ENCODE data around the gene RBM15B. TPM values are rescaled to one million over a fixed set of nuclear protein-coding genes. Genes with fewer than 3 reads are reported as not detected.

Gene RBM15B
- total RNA-seq, 1 donor from 2014 or later: 75.8 TPM

DNA sequence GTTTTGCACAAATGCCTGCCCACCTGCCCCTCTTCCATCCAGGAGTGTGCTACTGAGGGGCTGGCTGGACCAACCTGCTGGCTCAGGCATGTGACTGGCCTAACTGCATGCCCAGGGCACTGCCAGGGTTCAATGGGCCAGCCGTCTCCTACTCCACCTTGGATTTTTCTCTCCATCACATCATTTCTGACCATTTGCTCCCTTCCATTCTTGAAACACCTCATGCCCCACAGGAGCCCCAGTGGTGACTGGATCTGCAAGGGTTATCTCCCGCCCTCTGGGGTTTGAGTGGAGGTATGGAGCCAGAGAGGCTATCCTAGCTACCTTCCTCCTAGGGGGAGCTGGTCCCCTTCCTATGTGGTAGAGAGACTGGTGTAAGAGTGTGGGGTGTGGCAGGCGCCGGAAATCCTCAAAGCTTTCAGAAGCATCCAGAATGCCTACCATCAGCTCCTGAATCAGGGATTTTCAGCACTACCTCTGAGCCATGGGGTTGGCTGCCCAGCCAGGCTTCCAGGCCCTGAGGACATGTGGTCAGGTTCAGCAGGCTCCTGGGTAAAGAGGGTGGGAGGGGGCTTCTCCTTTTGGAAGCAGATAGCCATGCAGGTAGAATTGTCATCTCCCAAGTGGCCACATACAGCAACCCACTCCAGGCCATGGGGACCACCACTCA is 8.9 kb upstream of the RBM15B start:
- Mint-ChIP-seq H3K9me3 (ENCODE audit: low read depth) (no peaks in the 10 kb centered on the region), H3K27me3 (no peaks in the 10 kb centered on the region), H3K4me1 (ENCODE audit: low read depth) (peaks cover 19% of the 10 kb centered on the region), H3K27ac (no peak overlapping the region), H3K36me3 (ENCODE audit: insufficient read depth) (peaks cover 3% of the 10 kb centered on the region), H3K4me3 (ENCODE audit: low read depth) (no peak overlapping the region)
- DNase-seq (ENCODE audit: low spot score, unreplicated experiment): no peak
- TF ChIP-seq, protein P1, sequence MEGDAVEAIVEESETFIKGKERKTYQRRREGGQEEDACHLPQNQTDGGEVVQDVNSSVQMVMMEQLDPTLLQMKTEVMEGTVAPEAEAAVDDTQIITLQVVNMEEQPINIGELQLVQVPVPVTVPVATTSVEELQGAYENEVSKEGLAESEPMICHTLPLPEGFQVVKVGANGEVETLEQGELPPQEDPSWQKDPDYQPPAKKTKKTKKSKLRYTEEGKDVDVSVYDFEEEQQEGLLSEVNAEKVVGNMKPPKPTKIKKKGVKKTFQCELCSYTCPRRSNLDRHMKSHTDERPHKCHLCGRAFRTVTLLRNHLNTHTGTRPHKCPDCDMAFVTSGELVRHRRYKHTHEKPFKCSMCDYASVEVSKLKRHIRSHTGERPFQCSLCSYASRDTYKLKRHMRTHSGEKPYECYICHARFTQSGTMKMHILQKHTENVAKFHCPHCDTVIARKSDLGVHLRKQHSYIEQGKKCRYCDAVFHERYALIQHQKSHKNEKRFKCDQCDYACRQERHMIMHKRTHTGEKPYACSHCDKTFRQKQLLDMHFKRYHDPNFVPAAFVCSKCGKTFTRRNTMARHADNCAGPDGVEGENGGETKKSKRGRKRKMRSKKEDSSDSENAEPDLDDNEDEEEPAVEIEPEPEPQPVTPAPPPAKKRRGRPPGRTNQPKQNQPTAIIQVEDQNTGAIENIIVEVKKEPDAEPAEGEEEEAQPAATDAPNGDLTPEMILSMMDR (IDR thresholded peaks at IDR 0.05; ENCODE audit: unreplicated experiment): no peak

DNA sequence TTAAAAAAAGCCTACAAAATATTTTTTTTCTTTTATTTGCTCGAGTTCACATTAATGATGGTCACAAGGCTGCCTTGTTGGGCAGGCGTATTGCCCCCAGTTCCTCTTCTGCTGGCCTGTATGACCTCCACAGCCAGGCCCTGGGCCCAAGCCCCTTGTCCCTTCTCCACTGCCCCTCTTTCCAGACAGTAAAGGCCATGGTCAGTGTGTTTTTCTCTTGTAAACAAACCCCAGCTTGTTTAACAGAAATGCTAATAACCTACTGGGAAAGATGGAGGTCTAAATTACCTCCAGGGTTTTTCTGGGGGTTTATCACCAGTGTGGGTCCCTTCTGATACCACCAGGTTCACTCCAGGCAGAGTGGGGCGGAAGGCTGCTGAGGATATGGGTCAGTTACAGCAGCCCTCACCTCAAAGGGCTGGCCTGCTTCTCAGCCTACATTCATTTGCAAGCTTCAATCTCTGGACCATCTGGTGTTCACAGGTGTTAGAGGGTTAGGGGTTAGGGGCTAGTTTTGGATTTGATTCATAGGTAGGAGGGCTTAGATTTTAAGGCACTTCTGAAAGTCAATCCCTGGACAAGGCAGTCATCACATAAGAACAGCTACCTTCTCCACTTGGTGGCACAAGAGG is 8.0 kb upstream of the RBM15B start:
- TF ChIP-seq, protein P1 (IDR thresholded peaks at IDR 0.05; ENCODE audit: unreplicated experiment): no peak
- no peaks in the 10 kb centered on the region for H3K27me3 Mint-ChIP-seq
- DNase-seq (ENCODE audit: low spot score, unreplicated experiment): no peak
- peak overlapping the region; percentile 7 for H3K27ac Mint-ChIP-seq
- no peaks in the 10 kb centered on the region for H3K9me3 Mint-ChIP-seq (ENCODE audit: low read depth)
- peak overlapping the region; percentile 99 for H3K4me3 Mint-ChIP-seq (ENCODE audit: low read depth)
- peaks cover 26% of the 10 kb centered on the region for H3K4me1 Mint-ChIP-seq (ENCODE audit: low read depth)
- peaks cover 7% of the 10 kb centered on the region for H3K36me3 Mint-ChIP-seq (ENCODE audit: insufficient read depth)

DNA sequence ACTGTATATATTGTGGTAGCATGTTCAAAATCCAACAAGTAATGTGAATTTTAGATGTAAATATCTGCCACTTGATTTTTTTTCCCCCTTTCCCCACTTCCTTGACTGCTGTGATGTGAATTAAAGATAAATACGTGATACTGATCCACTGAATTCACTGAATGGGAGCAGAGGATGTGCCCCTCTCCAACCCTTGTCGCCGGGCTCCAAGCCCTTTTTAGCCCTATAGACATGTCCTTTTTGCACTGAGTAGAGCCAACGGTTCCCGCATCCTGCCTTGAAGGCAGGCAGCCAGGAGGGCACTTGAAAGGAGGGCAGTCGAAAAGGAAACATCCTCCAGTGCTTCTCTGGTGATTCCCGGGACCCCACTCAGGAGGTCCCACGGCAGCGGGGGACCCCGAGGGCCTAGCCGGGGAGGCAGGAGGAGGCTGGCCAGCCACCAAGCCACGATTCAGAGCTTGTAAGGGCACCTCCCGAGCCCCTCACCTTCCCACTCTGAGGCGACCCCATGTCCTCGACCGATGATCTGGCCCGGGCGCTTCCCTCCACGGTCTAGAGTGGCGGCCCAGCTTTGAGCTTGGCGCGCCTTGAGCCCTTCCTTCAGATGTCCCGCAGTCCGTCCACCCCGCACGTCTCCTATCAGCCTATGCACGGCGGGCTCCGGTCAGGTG is 6.9 kb upstream of the RBM15B start:
- H3K27me3 Mint-ChIP-seq: no peaks in the 10 kb centered on the region
- peak overlapping the region; percentile 100 for H3K27ac Mint-ChIP-seq
- TF ChIP-seq, protein P1 (IDR thresholded peaks at IDR 0.05; ENCODE audit: unreplicated experiment): no peak
- peaks cover 33% of the 10 kb centered on the region for H3K4me1 Mint-ChIP-seq (ENCODE audit: low read depth)
- peaks cover 13% of the 10 kb centered on the region for H3K36me3 Mint-ChIP-seq (ENCODE audit: insufficient read depth)
- peak overlapping the region; percentile 99 for H3K4me3 Mint-ChIP-seq (ENCODE audit: low read depth)
- no peaks in the 10 kb centered on the region for H3K9me3 Mint-ChIP-seq (ENCODE audit: low read depth)
- DNase-seq (ENCODE audit: low spot score, unreplicated experiment): peak; percentile 24

DNA sequence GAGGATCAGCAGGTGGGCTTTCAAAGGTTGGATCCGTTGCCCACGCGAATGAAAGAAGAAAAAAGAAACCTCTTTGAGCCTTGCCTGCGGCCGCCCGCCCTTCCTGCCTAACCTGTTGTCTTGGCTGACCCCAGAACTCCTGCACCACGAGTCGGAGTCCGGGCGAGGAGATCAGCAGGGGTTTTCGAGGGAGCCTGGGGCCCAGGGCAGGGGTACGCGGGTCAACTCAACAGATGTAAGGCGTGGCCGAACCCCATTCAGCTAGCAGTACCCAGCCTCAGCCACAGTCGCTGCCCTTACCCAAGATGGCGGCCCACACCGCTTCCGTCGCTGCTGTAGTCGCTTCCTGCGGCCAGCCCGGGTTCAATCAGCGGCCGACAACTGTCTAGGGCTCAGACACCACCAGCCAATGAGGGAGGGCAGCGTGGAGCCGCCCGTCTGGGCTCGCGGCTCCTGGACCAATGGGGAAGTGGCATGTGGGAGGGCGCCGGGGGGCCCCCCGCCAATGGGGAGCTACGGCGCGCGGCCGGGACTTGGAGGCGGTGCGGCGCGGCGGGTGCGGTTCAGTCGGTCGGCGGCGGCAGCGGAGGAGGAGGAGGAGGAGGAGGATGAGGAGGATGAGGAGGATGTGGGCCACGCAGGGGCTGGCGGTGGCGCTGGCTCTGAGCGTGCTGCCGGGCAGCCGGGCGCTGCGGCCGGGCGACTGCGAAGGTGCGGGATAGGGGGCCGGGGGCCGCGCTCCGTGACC is 6.2 kb upstream of the RBM15B start, which contains the start of gene MANF:
TSS of gene MANF (plus strand) at position 566 of the 748 bp plus-strand sequence. CDS start at position 618, 52 bp downstream.
- Mint-ChIP-seq H3K4me3 (ENCODE audit: low read depth) (peak within 1 kb of the TSS; percentile 99), H3K9me3 (ENCODE audit: low read depth) (no peaks in the 10 kb centered on the region), H3K4me1 (ENCODE audit: low read depth) (peaks cover 37% of the 10 kb centered on the region), H3K27me3 (no peaks in the 10 kb centered on the region), H3K36me3 (ENCODE audit: insufficient read depth) (peaks cover 15% of the 10 kb centered on the region), H3K27ac (peak within 1 kb of the TSS; percentile 100)
- peak; percentile 94 for DNase-seq (ENCODE audit: low spot score, unreplicated experiment)
- TF ChIP-seq, protein P1 (IDR thresholded peaks at IDR 0.05; ENCODE audit: unreplicated experiment): no peak

DNA sequence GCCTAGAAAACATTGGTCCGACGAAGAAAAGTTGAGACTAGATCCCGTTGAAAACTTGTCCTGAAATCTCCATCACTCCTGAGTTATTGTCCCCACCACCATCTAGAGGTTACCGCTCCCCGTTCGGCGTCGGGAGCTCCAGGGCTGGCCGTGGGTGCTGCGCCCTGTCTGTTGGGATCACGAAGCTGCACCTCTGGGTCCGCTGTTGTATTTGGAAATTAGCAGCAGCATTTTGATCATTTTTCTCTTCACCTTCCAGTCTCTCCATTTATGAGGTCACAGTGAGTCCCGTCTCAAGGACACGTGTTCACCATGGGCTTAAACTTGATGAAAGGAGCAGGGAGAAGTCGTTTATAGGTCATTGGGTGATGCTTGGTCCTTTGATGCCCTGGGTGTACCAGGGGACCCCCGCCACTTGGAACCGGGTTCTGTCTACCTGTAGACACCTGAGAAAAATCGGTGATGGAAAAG is 5.4 kb upstream of the RBM15B start:
- no peak for DNase-seq (ENCODE audit: low spot score, unreplicated experiment)
- peak overlapping the region; percentile 97 for H3K27ac Mint-ChIP-seq
- peak overlapping the region; percentile 99 for H3K4me3 Mint-ChIP-seq (ENCODE audit: low read depth)
- peaks cover 15% of the 10 kb centered on the region for H3K36me3 Mint-ChIP-seq (ENCODE audit: insufficient read depth)
- no peaks in the 10 kb centered on the region for H3K27me3 Mint-ChIP-seq
- H3K9me3 Mint-ChIP-seq (ENCODE audit: low read depth): no peaks in the 10 kb centered on the region
- peaks cover 38% of the 10 kb centered on the region for H3K4me1 Mint-ChIP-seq (ENCODE audit: low read depth)
- TF ChIP-seq, protein P1 (IDR thresholded peaks at IDR 0.05; ENCODE audit: unreplicated experiment): no peak

Data from progenitor cell of endocrine pancreas (in vitro differentiated cells).